GM10248 (cell line): ENCODE results near the gene DSPP.

Source experiments
- CTCF ChIA-PET: fragments of 300-600 bp; sonication (Branson Sonifier 250); formaldehyde crosslinking; extraction: SDS; loops from one replicate; lab custom pipeline; 2021; ENCODE audit warnings: antibody characterized with exemption; lab: Yijun Ruan, JAX
- POLR2A ChIA-PET: fragments of 350-650 bp; sonication (Branson Sonifier 250); formaldehyde crosslinking; extraction: SDS; loops from one replicate; lab custom pipeline; 2020; ENCODE audit warnings: antibody characterized with exemption; lab: Yijun Ruan, JAX
- DNase-seq: peaks from one replicate; pipeline ENCODE4 v3.0.0; 2012; ENCODE audit errors: extremely low spot score
- CTCF ChIP-seq: IDR thresholded peaks from 2 replicates; pipeline ENCODE4 v1.5.1; 2012; ENCODE audit warnings: mild to moderate bottlenecking, low read depth; ENCODE audit errors: extremely low read depth, missing control alignments, control extremely low read depth

Gene DSPP

GRCh38 chr4:87644286-87644685, 36.0 kb downstream of the DSPP start:
- DNase-seq = no peak
- ChIA-PET POLR2A (no interaction called here), CTCF (interaction anchor here (3.2 kb wide), 1 partner anchor 20 kb away, joined by 12 read pairs; no protein-coding TSS in a partner anchor)
- no peak for TF ChIP-seq CTCF

- CTCF ChIA-PET = interaction anchor here (1.1 kb wide), 1 partner anchor 21 kb away, joined by 3 read pairs; no protein-coding TSS in a partner anchor
- POLR2A ChIA-PET = no interaction called here
- no peak for DNase-seq
- no peak for TF ChIP-seq CTCF
These were observed 41.7 kb downstream of the DSPP start, which contains the start of gene DMP1 for GRCh38 chr4:87649980-87650379. Gene DMP1 (plus strand): TSS chr4:87650280. CDS start chr4:87656493, 6,213 bp downstream.

- CTCF ChIA-PET = no interaction called here
- no peak for TF ChIP-seq CTCF
These were observed 42.6 kb downstream of the DSPP start for GRCh38 chr4:87650938-87651337.

GRCh38 chr4:87651941-87652340, 43.6 kb downstream of the DSPP start:
- no peak for TF ChIP-seq CTCF
- DNase-seq = no peak
- POLR2A ChIA-PET = no interaction called here
- CTCF ChIA-PET = no interaction called here

More at GRCh38 chr4:87650938-87651337, 42.6 kb downstream of the DSPP start:
- no peak for DNase-seq
- POLR2A ChIA-PET = no interaction called here

GRCh38 chr4:87654487-87655044, 46.2 kb downstream of the DSPP start:
- DNase-seq = no peak
- CTCF ChIA-PET = interaction anchor here (2.3 kb wide), 1 partner anchor 11 kb away, joined by 11 read pairs; no protein-coding TSS in a partner anchor
- no peak for TF ChIP-seq CTCF
- POLR2A ChIA-PET = no interaction called here

GRCh38 chr4:87657525-87657924, 49.2 kb downstream of the DSPP start:
- CTCF ChIA-PET = interaction anchor here (2.0 kb wide), 1 partner anchor 9 kb away, joined by 10 read pairs; no protein-coding TSS in a partner anchor
- TF ChIP-seq CTCF = no peak
- POLR2A ChIA-PET = interaction anchor here (0.5 kb wide), 1 partner anchor 98 kb away, joined by 3 read pairs; no protein-coding TSS in a partner anchor
- DNase-seq = no peak
